Measurements from ENCODE around the gene FBLN2.
A peak's percentile ranks its signal among the peaks of the same experiment; 100 is the strongest.

Gene FBLN2

DNA sequence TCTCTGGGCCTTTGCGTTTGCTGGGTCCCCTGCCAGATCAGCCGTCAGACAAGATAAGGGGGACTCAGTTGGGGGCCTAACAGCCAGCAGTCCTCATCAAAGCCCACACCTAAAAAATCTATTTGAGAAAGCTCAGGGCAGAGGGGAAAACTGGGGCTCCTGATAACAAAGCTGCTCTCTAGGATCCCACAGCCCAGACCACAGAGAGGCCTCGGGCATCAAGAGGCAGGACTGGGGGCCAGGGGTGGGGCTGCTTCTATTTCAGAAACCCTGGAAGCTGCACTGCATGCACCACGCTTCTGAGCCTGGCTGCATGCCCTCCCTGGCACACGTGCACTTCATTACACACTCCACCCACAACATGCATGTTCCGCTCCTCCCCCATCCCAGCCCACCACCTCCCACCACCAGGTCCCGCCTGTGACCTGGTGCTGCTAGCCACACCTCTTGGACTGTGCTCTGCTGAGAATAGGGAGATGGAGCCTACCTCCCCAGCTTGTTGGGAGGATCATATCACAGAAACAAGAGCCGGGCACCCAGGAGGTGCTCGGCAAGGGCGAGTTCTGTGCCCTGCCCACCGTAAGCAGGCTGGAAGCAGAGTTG, 26.6 kb downstream of the FBLN2 start:
- TF ChIP-seq, protein P1, sequence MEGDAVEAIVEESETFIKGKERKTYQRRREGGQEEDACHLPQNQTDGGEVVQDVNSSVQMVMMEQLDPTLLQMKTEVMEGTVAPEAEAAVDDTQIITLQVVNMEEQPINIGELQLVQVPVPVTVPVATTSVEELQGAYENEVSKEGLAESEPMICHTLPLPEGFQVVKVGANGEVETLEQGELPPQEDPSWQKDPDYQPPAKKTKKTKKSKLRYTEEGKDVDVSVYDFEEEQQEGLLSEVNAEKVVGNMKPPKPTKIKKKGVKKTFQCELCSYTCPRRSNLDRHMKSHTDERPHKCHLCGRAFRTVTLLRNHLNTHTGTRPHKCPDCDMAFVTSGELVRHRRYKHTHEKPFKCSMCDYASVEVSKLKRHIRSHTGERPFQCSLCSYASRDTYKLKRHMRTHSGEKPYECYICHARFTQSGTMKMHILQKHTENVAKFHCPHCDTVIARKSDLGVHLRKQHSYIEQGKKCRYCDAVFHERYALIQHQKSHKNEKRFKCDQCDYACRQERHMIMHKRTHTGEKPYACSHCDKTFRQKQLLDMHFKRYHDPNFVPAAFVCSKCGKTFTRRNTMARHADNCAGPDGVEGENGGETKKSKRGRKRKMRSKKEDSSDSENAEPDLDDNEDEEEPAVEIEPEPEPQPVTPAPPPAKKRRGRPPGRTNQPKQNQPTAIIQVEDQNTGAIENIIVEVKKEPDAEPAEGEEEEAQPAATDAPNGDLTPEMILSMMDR (IDR thresholded peaks at IDR 0.05; ENCODE audit: insufficient read depth, low read length, missing control alignments) = no peak
- no peak for DNase-seq (ENCODE audit: low read depth, low spot score)
- POLR2A ChIA-PET = no interaction called here
- CTCF ChIA-PET = interaction anchor here (1.2 to 2.5 kb wide), 3 partner anchors 14 to 82 kb away, joined by 4 to 6 read pairs (median 5); no protein-coding TSS in a partner anchor
- no peak overlapping the region for H3K4me3 ChIP-seq (ENCODE audit: low read depth, low read length)

DNA sequence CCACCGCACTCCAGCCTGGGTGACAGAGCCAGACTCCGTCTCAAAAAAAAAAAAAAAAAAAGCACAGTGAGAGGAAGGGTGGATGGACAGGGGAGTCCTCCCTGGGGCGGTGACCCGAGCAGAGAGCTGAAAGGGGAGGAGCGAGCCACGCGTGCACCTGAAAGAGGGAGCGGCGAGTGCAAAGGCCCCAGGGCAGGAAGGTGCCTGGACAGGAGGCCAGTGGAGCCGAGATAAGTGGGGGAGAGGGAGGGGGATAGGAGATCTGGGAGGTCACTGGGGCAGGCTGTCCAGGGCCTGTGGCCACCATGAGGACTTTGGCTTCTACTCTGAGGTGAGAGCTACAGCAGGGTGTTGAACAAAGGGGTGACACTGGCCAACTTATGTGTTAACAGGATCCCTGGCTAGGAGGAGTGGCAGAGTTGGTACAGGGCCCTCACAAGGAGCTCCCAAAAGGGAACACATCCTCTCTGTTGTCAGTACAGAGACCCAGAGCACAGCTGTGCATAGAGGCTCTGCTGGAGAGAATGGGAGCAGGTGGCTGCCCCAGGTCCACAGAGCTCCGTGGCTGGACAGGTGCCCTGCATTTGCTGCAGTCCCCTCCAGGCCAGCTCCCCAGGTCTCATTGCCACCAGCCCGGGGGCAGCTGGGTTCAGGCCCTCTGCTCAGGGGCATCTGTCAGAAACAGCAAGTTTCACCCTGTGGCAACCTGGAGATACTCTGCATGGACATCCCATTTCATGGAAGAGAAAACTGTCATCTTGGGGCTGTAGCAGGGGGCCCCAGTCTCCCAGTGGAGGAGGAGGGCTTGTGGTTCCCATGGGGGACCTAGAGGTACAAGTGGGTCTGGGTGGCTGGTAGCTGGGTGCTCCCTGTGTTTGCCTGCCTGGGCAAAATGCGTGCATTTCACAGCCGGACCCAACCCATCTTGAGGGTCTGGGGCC, 28.5 kb downstream of the FBLN2 start:
- DNase-seq (ENCODE audit: low read depth, low spot score) = no peak
- H3K4me3 ChIP-seq (ENCODE audit: low read depth, low read length) = no peak overlapping the region
- ChIA-PET POLR2A (no interaction called here), CTCF (interaction anchor here (1.2 to 1.9 kb wide), 3 partner anchors 13 to 77 kb away, joined by 3 to 4 read pairs (median 4); no protein-coding TSS in a partner anchor)
- TF ChIP-seq, protein P1 (IDR thresholded peaks at IDR 0.05; ENCODE audit: insufficient read depth, low read length, missing control alignments) = no peak

DNA sequence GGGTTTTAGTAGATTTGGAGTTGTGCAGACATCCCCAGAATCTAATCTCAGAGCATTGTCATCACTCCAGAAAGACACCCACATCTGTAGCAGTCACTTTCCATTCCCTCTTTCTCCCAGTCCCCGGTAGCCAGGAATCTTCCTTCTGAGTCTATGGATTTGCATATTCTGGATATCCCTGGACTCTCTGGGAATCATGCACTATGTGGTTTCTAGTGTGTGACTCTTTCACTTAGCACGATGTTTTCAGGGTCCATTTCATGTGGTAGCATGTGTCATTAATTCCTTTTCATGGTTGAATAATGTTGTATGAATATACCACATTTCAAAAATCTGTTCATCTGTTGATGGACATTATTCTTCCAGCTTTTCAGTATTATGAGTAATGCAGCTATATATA, 29.3 kb downstream of the FBLN2 start:
- ChIA-PET CTCF (interaction anchor here (1.3 to 1.9 kb wide), 2 partner anchors 72 to 78 kb away, joined by 4 read pairs; no protein-coding TSS in a partner anchor), POLR2A (no interaction called here)
- no peak for DNase-seq (ENCODE audit: low read depth, low spot score)
- TF ChIP-seq, protein P1 (IDR thresholded peaks at IDR 0.05; ENCODE audit: insufficient read depth, low read length, missing control alignments) = no peak
- no peak overlapping the region for H3K4me3 ChIP-seq (ENCODE audit: low read depth, low read length)

DNA sequence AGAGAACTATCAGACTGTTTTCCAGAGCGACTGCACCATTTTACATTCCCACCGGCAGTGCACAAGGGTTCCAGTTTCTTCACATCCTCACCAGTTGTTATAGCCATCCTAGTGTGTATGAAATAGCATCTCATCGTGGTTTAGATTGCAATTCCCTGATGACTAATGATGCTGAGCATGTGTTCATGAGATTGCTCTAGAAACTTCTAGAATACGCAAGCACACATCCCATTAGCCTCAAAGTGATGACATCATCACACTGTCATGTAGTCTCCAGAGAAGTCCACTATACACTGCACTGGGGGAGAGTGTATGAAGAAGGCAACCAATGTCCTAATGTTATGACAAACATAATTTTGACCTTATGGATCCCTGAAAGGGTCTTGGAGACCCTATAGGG, 30.1 kb downstream of the FBLN2 start:
- DNase-seq (ENCODE audit: low read depth, low spot score) = peak; percentile 72
- ChIA-PET CTCF (interaction anchor here (1.8 kb wide), 1 partner anchor 70 kb away, joined by 8 read pairs; no protein-coding TSS in a partner anchor), POLR2A (no interaction called here)
- no peak overlapping the region for H3K4me3 ChIP-seq (ENCODE audit: low read depth, low read length)
- TF ChIP-seq, protein P1 (IDR thresholded peaks at IDR 0.05; ENCODE audit: insufficient read depth, low read length, missing control alignments) = no peak

- H3K4me3 ChIP-seq (ENCODE audit: low read depth, low read length) = no peak overlapping the region
- POLR2A ChIA-PET = interaction anchor here (0.6 kb wide), 1 partner anchor 1484 kb away, joined by 3 read pairs; no protein-coding TSS in a partner anchor
- no peak for DNase-seq (ENCODE audit: low read depth, low spot score)
- CTCF ChIA-PET = interaction anchor here (1.2 to 1.8 kb wide), 2 partner anchors 68 to 84 kb away, joined by 3 to 8 read pairs; no protein-coding TSS in a partner anchor
- TF ChIP-seq, protein P1 (IDR thresholded peaks at IDR 0.05; ENCODE audit: insufficient read depth, low read length, missing control alignments) = no peak
Observed at GRCh38 chr3:13580256-13581023, 31.5 kb downstream of the FBLN2 start.

Measured in AG04449 (cell line).